IMR-90 (cell line): ENCODE measurements around the gene PEX5L. TPM values are rescaled to one million over a fixed set of nuclear protein-coding genes. Genes with fewer than 3 reads are reported as not detected.

Experiments used
- ATAC-seq: fragments of 200-7000 bp; cut with Tn5 transposase; 2 replicates; pipeline ENCODE4 v1.9.1; 2020; ENCODE audit warnings: low read depth, mild to moderate bottlenecking, moderate library complexity
- BruUV-seq: library from RNA; stranded (reverse); fragments of 400-500 nt; replicated peaks from 2 replicates; lab custom pipeline; 2021; lab: Mats Ljungman, UMichigan
- CTCF ChIA-PET: fragments of 300-600 bp; formaldehyde crosslinking; extraction: SDS; loops from one replicate; lab custom pipeline; 2021; ENCODE audit warnings: antibody characterized with exemption; lab: Yijun Ruan, JAX
- POLR2A ChIA-PET: fragments of 300-600 bp; sonication (Branson Sonifier 250); formaldehyde crosslinking; loops from one replicate; lab custom pipeline; 2022; ENCODE audit warnings: antibody characterized with exemption; ENCODE audit not compliant: unreplicated experiment; lab: Charles Lee
- DNase-seq: peaks from one replicate; pipeline ENCODE4 v3.0.0; 2013
- H2AFZ ChIP-seq: replicated peaks from 2 replicates; pipeline ENCODE3; 2013; ENCODE audit warnings: low read length, mild to moderate bottlenecking; ENCODE audit not compliant: poor library complexity
- H2AK5ac ChIP-seq: 2 replicates; pipeline ENCODE4 v1.6.1; 2013; ENCODE audit warnings: low read depth, low read length, inconsistent platforms
- H2AK9ac ChIP-seq: replicated peaks from 2 replicates; pipeline ENCODE3; 2013; ENCODE audit warnings: mild to moderate bottlenecking, low read depth, low read length, moderate library complexity; ENCODE audit not compliant: poor library complexity
- H2BK120ac ChIP-seq: 2 replicates; pipeline ENCODE4 v1.6.1; 2013; ENCODE audit warnings: low read depth, low read length, inconsistent platforms
- H2BK15ac ChIP-seq: 3 replicates; pipeline ENCODE4 v1.6.1; 2013; ENCODE audit warnings: low read depth, low read length, inconsistent platforms
- H2BK20ac ChIP-seq: 2 replicates; pipeline ENCODE4 v1.6.1; 2013; ENCODE audit warnings: low read depth, mild to moderate bottlenecking, inconsistent platforms, low read length, moderate library complexity
- H2BK5ac ChIP-seq: 2 replicates; pipeline ENCODE4 v1.6.1; 2013; ENCODE audit warnings: mild to moderate bottlenecking, low read depth, low read length, inconsistent platforms; ENCODE audit not compliant: poor library complexity, severe bottlenecking
- H3K14ac ChIP-seq: replicated peaks from 2 replicates; pipeline ENCODE4 v1.6.1; 2013; ENCODE audit warnings: low read depth, low read length, inconsistent platforms
- H3K18ac ChIP-seq: 2 replicates; pipeline ENCODE4 v1.6.1; 2013; ENCODE audit warnings: low read depth, low read length, control low read depth
- H3K23ac ChIP-seq: 2 replicates; pipeline ENCODE4 v1.6.1; 2013; ENCODE audit warnings: low read depth, low read length, inconsistent platforms
- H3K27ac ChIP-seq: 2 replicates; pipeline ENCODE4 v1.5.1; 2013; ENCODE audit warnings: mild to moderate bottlenecking, control low read depth, low read length; ENCODE audit not compliant: insufficient read depth
- H3K27me3 ChIP-seq: 2 replicates; pipeline ENCODE4 v1.6.1; 2013; ENCODE audit warnings: low read length; ENCODE audit not compliant: control insufficient read depth, insufficient read depth
- H3K36me3 ChIP-seq: 2 replicates; pipeline ENCODE4 v1.6.1; 2013; ENCODE audit warnings: low read length, mixed read lengths; ENCODE audit not compliant: control insufficient read depth, insufficient read depth
- H3K4ac ChIP-seq: 2 replicates; pipeline ENCODE4 v1.6.1; 2013; ENCODE audit warnings: low read depth, low read length, inconsistent platforms
- H3K4me1 ChIP-seq: 2 replicates; pipeline ENCODE4 v1.6.1; 2013; ENCODE audit warnings: low read length, mixed read lengths; ENCODE audit not compliant: control insufficient read depth, insufficient read depth
- H3K4me2 ChIP-seq: 2 replicates; pipeline ENCODE4 v1.6.1; 2013; ENCODE audit warnings: low read depth, mild to moderate bottlenecking, control low read depth, low read length, moderate library complexity
- H3K4me3 ChIP-seq: 2 replicates; pipeline ENCODE4 v1.5.1; 2013; ENCODE audit warnings: low read depth, mild to moderate bottlenecking, control low read depth, low read length, moderate library complexity; ENCODE audit not compliant: insufficient read depth
- H3K56ac ChIP-seq: 2 replicates; pipeline ENCODE4 v1.6.1; 2013; ENCODE audit warnings: low read length, inconsistent platforms; ENCODE audit not compliant: insufficient read depth; ENCODE audit errors: extremely low read depth
- H3K79me1 ChIP-seq, 2 experiments: 2 replicates each; pipeline ENCODE4 v1.6.1; 2013; ENCODE audit warnings: low read length in 2 of 2, inconsistent platforms in 1 of 2, low read depth in 1 of 2
- H3K9ac ChIP-seq: 2 replicates; pipeline ENCODE4 v1.6.1; 2013; ENCODE audit warnings: low read depth, low read length, control low read depth
- H3K9me1 ChIP-seq: 2 replicates; pipeline ENCODE4 v1.6.1; 2013; ENCODE audit warnings: low read length, inconsistent platforms; ENCODE audit not compliant: insufficient read depth
- H3K9me3 ChIP-seq: 2 replicates; pipeline ENCODE4 v1.6.1; 2013; ENCODE audit warnings: low read length; ENCODE audit not compliant: control insufficient read depth, insufficient read depth
- H4K20me1 ChIP-seq: 2 replicates; pipeline ENCODE4 v1.6.1; 2013; ENCODE audit warnings: low read length, inconsistent platforms; ENCODE audit not compliant: insufficient read depth
- H4K5ac ChIP-seq: 2 replicates; pipeline ENCODE4 v1.6.1; 2013; ENCODE audit warnings: mild to moderate bottlenecking, low read depth, low read length, control low read depth
- H4K8ac ChIP-seq, 2 experiments: 2 replicates each; pipeline ENCODE4 v1.6.1; 2013; ENCODE audit warnings: low read depth in 2 of 2, low read length in 2 of 2, control low read depth in 1 of 2, inconsistent platforms in 1 of 2
- H4K91ac ChIP-seq: 2 replicates; pipeline ENCODE4 v1.6.1; 2013; ENCODE audit warnings: low read depth, low read length, inconsistent platforms; ENCODE audit not compliant: insufficient read depth
- MXI1 ChIP-seq: IDR thresholded peaks from 2 replicates; pipeline ENCODE4 v1.6.1; 2012; ENCODE audit warnings: low read depth, mild to moderate bottlenecking, low read length, moderate library complexity, borderline replicate concordance
- POLR2A ChIP-seq: IDR thresholded peaks from 2 replicates; pipeline ENCODE4 v1.6.1; 2012; ENCODE audit warnings: mild to moderate bottlenecking, low read depth, low read length
- RCOR1 ChIP-seq: IDR thresholded peaks from 2 replicates; pipeline ENCODE4 v1.6.1; 2012; ENCODE audit warnings: mild to moderate bottlenecking, low read length, improper control_type of control experiment; ENCODE audit not compliant: insufficient replicate concordance
- WGBS, 2 experiments: methylation state at CpG; one replicate each; pipeline versions ENCODE4 v1.1.5 to v1.1.7; 2013; ENCODE audit warnings: missing lambda C conversion rate in 2 of 2; ENCODE audit not compliant: insufficient read length in 1 of 2; ENCODE audit errors: extremely low coverage in 2 of 2; 5-methylcytosine and 5-hydroxymethylcytosine counted together
- dilution Hi-C: fragments of 300-500 bp; cut with HindIII; formaldehyde crosslinking; loops from one replicate; pipeline ENCODE4 v1.14.3; 2018; ENCODE audit warnings: low sequenced_read_pairs; ENCODE audit not compliant: unreplicated experiment
- in situ Hi-C: fragments of 300-500 bp; cut with MboI; formaldehyde crosslinking; loops from 3 replicates; pipeline ENCODE4 v1.14.3; 2019; ENCODE audit warnings: low sequenced_read_pairs, inconsistent platforms, mixed read lengths
- intact Hi-C: fragments of 100-400 bp; cut with micrococcal nuclease; formaldehyde crosslinking; loops from 2 replicates; pipeline ENCODE4 v1.10.0; 2022
- polyA plus RNA-seq, 3 experiments: library from polyadenylated mRNA; depleted of rRNA; stranded (reverse); fragments of >200 nt; gene quantifications; 2 replicates each; pipeline ENCODE4 v1.2.3, GENCODE V29; 2012; ENCODE audit warnings: low replicate concordance in 1 of 3
- total RNA-seq: library from RNA; depleted of rRNA; stranded (reverse); fragments of >200 nt; gene quantifications from 2 replicates; pipeline ENCODE4 v1.2.3, GENCODE V29; 2012

PEX5L gene
- total and polyA plus RNA-seq, 2 of the 4 experiments (the other 2 are of a cell fraction): not detected

GRCh38 chr3:179771797-179772196 is 264.9 kb downstream of the PEX5L start:
- Histone ChIP-seq H3K36me3 (peaks cover 9% of the 10 kb centered on the region; the same call in 1 of the 2 replicates), H3K79me1 (0 out of 4 replicates have a peak, but pooled peaks cover 0 to 4% of the 10 kb centered on the region in 2 experiments), H3K4me2 (no peak overlapping the region), H3K56ac (no peak overlapping the region), H3K4ac (no peak overlapping the region), H3K9me3 (peaks cover 1% of the 10 kb centered on the region; the same call in 1 of the 2 replicates), H4K20me1 (no peaks in the 10 kb centered on the region), H3K4me3 (no peak overlapping the region), H4K91ac (no peak overlapping the region), H3K27ac (no peak overlapping the region), H2BK120ac (no peak overlapping the region), H3K27me3 (no peaks in the 10 kb centered on the region), H2BK20ac (no peak overlapping the region), H3K18ac (no peak overlapping the region), H4K8ac (no peak overlapping the region), H3K9me1 (peaks cover 3% of the 10 kb centered on the region; the same call in 1 of the 2 replicates), H3K4me1 (no peaks in the 10 kb centered on the region), H4K5ac (no peak overlapping the region), H2AFZ (no peak overlapping the region), H3K14ac (no peak overlapping the region), H2BK5ac (no peak overlapping the region), H3K9ac (no peak overlapping the region), H2AK9ac (no peak overlapping the region), H2AK5ac (no peak overlapping the region), H3K23ac (no peak overlapping the region), H2BK15ac (no peak overlapping the region)
- in situ Hi-C loops: loop anchor here (25.0 kb wide), 1 partner anchor 816 kb away; no protein-coding TSS in a partner anchor
- BruUV-seq: no TSS peak
- no peak for ATAC-seq
- no CpG with 5 or more reads among the region's 4 CpGs for WGBS, 2 experiments
- dilution Hi-C loops: no loop called here
- POLR2A ChIA-PET: no interaction called here
- no peak for DNase-seq
- TF ChIP-seq RCOR1 (no peak), MXI1 (no peak), POLR2A (no peak)
- CTCF ChIA-PET: interaction anchor here (0.7 kb wide), 1 partner anchor 17 kb away, joined by 4 read pairs; no protein-coding TSS in a partner anchor
- intact Hi-C loops: no loop called here
